ENCODE measurements around the gene EFCC1.

EFCC1 gene

GRCh38 chr3:128975276-128975675 lies 25.8 kb upstream of the EFCC1 start:
- TF ChIP-seq POLR2A (IDR thresholded peaks at IDR 0.05; ENCODE audit: low read depth, low read length) (no peak), POU2F2 (IDR thresholded peaks at IDR 0.05; ENCODE audit: low read depth, low read length) (no peak), POLR2AphosphoS5 (IDR thresholded peaks at IDR 0.05; ENCODE audit: low read depth, low read length) (no peak), PAX5 (IDR thresholded peaks at IDR 0.05; ENCODE audit: insufficient read depth, low read length, severe bottlenecking) (no peak), SPI1 (IDR thresholded peaks at IDR 0.05; ENCODE audit: low read depth, low read length) (no peak), TAF1 (IDR thresholded peaks at IDR 0.05; ENCODE audit: low read depth, low read length) (no peak)
- no peak for DNase-seq (ENCODE audit: insufficient read length, low spot score)
- no peak for FAIRE-seq

- TF ChIP-seq PAX5 (IDR thresholded peaks at IDR 0.05; ENCODE audit: insufficient read depth, low read length, severe bottlenecking): no peak
- no peak for TF ChIP-seq POU2F2 (IDR thresholded peaks at IDR 0.05; ENCODE audit: low read depth, low read length)
- TF ChIP-seq POLR2AphosphoS5 (IDR thresholded peaks at IDR 0.05; ENCODE audit: low read depth, low read length): no peak
- TF ChIP-seq SPI1 (IDR thresholded peaks at IDR 0.05; ENCODE audit: low read depth, low read length): no peak
- TF ChIP-seq TAF1 (IDR thresholded peaks at IDR 0.05; ENCODE audit: low read depth, low read length): no peak
- no peak for TF ChIP-seq POLR2A (IDR thresholded peaks at IDR 0.05; ENCODE audit: low read depth, low read length)
- DNase-seq (ENCODE audit: insufficient read length, low spot score): no peak
- no peak for FAIRE-seq
Observed at GRCh38 chr3:128983293-128984069, 17.6 kb upstream of the EFCC1 start.

DNA sequence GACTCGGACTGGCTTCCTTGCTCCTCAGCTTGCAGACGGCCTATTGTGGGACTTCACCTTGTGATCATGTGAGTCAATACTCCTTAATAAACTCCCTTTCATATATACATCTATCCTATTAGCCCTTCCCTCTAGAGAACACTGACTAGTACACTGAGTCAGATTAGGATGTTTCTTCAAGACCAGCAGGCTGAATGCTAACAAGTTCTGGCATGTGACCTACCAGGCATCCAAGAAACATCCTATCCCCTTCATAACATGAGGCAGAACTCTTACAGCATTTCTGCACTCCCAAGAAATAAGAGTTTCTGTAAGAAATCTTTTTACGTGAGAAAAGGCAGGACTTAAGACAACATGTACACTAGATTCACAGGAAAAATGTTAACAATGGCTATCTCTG lies 16.5 kb upstream of the EFCC1 start:
- TF ChIP-seq TAF1 (IDR thresholded peaks at IDR 0.05; ENCODE audit: low read depth, low read length): no peak
- TF ChIP-seq POU2F2 (IDR thresholded peaks at IDR 0.05; ENCODE audit: low read depth, low read length): no peak
- TF ChIP-seq POLR2A (IDR thresholded peaks at IDR 0.05; ENCODE audit: low read depth, low read length): no peak
- TF ChIP-seq POLR2AphosphoS5 (IDR thresholded peaks at IDR 0.05; ENCODE audit: low read depth, low read length): no peak
- TF ChIP-seq PAX5 (IDR thresholded peaks at IDR 0.05; ENCODE audit: insufficient read depth, low read length, severe bottlenecking): no peak
- no peak for TF ChIP-seq SPI1 (IDR thresholded peaks at IDR 0.05; ENCODE audit: low read depth, low read length)
- FAIRE-seq (no peak), DNase-seq (ENCODE audit: insufficient read length, low spot score) (no peak)

GRCh38 chr3:128987302-128988100 lies 13.6 kb upstream of the EFCC1 start:
- FAIRE-seq: no peak
- DNase-seq (ENCODE audit: insufficient read length, low spot score): no peak
- TF ChIP-seq PAX5 (IDR thresholded peaks at IDR 0.05; ENCODE audit: insufficient read depth, low read length, severe bottlenecking) (no peak), POU2F2 (IDR thresholded peaks at IDR 0.05; ENCODE audit: low read depth, low read length) (no peak), POLR2AphosphoS5 (IDR thresholded peaks at IDR 0.05; ENCODE audit: low read depth, low read length) (no peak), POLR2A (IDR thresholded peaks at IDR 0.05; ENCODE audit: low read depth, low read length) (no peak), TAF1 (IDR thresholded peaks at IDR 0.05; ENCODE audit: low read depth, low read length) (no peak), SPI1 (IDR thresholded peaks at IDR 0.05; ENCODE audit: low read depth, low read length) (no peak)

DNA sequence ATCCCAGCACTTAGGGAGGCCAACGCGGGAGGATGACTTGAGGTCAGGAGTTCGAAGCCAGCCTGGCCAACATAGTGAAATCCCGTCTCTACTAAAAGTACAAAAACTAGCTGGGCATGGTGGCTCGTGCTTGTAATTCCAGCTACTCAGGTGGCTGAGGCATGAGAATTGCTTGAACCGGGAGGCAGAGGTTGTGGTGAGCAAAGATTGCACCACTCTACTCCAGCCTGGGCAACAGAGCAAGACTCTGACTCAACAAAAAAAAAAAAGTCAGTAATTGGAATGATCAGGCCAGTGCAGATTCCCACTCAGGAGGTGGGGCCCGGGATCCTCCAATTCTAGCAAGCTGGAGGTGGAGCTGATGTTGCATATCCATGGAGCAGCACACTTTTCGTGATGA lies 12.8 kb upstream of the EFCC1 start:
- no peak for FAIRE-seq
- no peak for DNase-seq (ENCODE audit: insufficient read length, low spot score)
- no peak for TF ChIP-seq POU2F2 (IDR thresholded peaks at IDR 0.05; ENCODE audit: low read depth, low read length)
- no peak for TF ChIP-seq POLR2A (IDR thresholded peaks at IDR 0.05; ENCODE audit: low read depth, low read length)

DNA sequence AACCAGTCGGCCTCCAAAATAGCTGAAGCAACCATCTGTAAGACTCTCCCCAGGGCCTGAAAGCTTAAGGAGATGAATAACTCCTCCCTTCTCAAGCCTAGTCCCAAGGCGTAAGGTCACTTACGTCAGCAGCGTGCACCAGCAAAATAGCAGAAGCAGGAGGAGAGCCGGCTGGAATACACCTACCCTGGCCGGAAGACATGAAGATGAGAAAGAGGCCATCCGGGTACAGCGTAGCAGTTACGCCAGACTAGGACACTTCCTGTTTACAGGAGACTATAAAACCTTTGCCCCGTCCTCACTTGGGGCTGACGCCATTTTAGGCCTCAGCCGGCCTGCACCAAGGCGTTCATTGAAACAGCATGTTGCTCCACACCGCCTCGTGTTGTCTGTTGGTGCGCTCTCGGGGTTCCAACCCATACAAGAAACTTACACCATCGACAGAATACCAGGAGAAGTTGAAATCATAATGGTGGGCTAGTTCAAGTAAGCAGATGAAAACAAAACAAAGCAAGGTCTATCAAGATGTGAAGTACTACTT lies 9.7 kb upstream of the EFCC1 start:
- FAIRE-seq (no peak), DNase-seq (ENCODE audit: insufficient read length, low spot score) (no peak)
- TF ChIP-seq SPI1 (IDR thresholded peaks at IDR 0.05; ENCODE audit: low read depth, low read length): no peak
- no peak for TF ChIP-seq PAX5 (IDR thresholded peaks at IDR 0.05; ENCODE audit: insufficient read depth, low read length, severe bottlenecking)

DNA sequence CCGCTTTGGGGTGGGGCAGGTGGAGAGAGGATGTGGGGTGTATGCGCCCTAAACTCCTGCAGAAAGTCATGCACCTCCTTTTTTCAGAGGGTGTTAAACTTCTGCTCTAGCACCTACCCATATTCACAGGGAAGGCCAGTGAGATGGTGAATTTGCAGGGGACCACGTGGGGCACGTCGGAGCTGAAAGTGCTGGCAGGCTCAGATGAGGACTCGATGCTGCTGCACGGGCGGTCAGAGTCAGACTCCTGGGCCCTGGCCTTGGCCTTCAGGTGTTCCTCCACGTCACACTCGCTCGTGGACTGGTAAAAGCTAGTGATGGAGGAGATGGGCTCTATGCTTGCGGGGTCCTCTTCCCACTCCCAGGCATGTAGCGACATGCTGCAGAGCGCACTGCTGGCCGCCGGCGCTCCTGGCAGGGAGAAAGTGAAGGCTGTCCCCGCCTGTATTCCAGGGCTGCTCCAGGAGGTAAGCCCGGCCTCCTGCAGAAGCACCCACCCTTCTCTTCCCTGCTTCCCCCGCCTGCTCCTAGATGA lies 8.1 kb upstream of the EFCC1 start:
- TF ChIP-seq PAX5 (IDR thresholded peaks at IDR 0.05; ENCODE audit: insufficient read depth, low read length, severe bottlenecking): no peak
- TF ChIP-seq POLR2AphosphoS5 (IDR thresholded peaks at IDR 0.05; ENCODE audit: low read depth, low read length): no peak
- TF ChIP-seq TAF1 (IDR thresholded peaks at IDR 0.05; ENCODE audit: low read depth, low read length): no peak
- no peak for TF ChIP-seq POU2F2 (IDR thresholded peaks at IDR 0.05; ENCODE audit: low read depth, low read length)
- TF ChIP-seq SPI1 (IDR thresholded peaks at IDR 0.05; ENCODE audit: low read depth, low read length): no peak
- no peak for TF ChIP-seq POLR2A (IDR thresholded peaks at IDR 0.05; ENCODE audit: low read depth, low read length)
- DNase-seq (ENCODE audit: insufficient read length, low spot score) (no peak), FAIRE-seq (no peak)

DNA sequence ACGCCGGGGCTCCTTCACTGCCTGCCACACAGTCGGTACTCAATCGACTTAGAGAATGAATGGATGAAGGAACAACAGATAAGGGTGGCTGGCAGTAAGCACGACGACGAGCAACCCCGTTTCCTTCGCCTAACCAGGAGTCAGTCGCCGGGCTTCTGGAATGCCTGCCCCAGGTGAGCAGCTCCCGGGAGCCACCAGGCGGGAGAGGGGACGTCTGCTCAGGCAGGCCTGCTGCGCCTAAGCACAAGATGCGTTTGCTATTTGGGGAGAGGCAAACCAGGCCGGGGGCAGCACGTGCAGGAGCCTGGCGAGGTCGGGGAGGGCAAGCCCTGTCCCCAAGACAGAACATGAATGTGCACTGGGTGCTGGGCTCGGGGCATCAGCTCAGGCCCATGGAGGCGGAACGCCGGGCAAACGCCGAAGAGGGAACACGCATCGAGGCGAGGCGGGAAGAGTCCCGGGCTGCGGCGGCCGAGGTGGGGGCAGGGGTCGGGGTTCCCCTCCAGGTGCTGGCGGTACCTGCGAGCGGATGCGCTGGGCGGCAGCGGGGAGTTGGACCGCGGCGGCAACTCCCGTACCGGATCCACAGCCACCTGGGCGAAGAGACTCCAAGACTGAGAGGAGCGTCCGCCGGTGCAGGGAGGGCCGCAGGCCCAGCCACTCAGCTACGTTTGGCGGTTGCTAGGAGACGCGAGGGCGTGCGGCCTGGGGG lies 7.5 kb upstream of the EFCC1 start, which contains the start of gene CFAP92:
TSS of gene CFAP92 (minus strand) at position 616 of the 712 bp plus-strand sequence. CDS start 772 bp downstream, outside the sequence.
- TF ChIP-seq PAX5 (IDR thresholded peaks at IDR 0.05; ENCODE audit: insufficient read depth, low read length, severe bottlenecking) (no peak), POU2F2 (IDR thresholded peaks at IDR 0.05; ENCODE audit: low read depth, low read length) (no peak), POLR2AphosphoS5 (IDR thresholded peaks at IDR 0.05; ENCODE audit: low read depth, low read length) (no peak), POLR2A (IDR thresholded peaks at IDR 0.05; ENCODE audit: low read depth, low read length) (no peak), SPI1 (IDR thresholded peaks at IDR 0.05; ENCODE audit: low read depth, low read length) (no peak), TAF1 (IDR thresholded peaks at IDR 0.05; ENCODE audit: low read depth, low read length) (no peak)
- peak; percentile 96 for FAIRE-seq
- DNase-seq (ENCODE audit: insufficient read length, low spot score): peak; percentile 90

DNA sequence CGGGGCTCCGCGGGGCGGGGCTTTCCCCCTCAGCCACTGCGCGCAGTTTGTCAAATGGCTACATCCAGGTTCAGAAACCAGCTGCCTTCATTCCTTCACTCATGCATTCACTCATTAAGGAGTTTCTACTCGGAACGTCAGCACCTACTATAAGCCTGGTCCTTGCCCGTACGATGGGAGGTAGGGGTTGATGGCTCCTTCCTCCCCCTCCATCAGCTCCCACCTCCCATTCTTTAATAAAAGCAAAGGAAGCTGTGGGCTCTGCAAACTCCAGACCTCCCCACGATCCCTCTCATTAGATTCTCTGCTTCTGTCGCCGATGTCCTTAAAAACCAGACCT lies 7.0 kb upstream of the EFCC1 start:
- no peak for TF ChIP-seq TAF1 (IDR thresholded peaks at IDR 0.05; ENCODE audit: low read depth, low read length)
- TF ChIP-seq SPI1 (IDR thresholded peaks at IDR 0.05; ENCODE audit: low read depth, low read length): no peak
- no peak for TF ChIP-seq POLR2A (IDR thresholded peaks at IDR 0.05; ENCODE audit: low read depth, low read length)
- DNase-seq (ENCODE audit: insufficient read length, low spot score): no peak
- FAIRE-seq: no peak
